HG03469 (cell line): ENCODE data around the gene SAMD8.
A peak's percentile ranks its signal among the peaks of the same experiment; 100 is the strongest.
"Not testable (repeated sequence)": the region's sequence is repeated elsewhere in the genome, so short reads cannot be mapped to it uniquely, and the experiment has no call there.

Experiments used
- ATAC-seq: cut with Tn5 transposase; IDR thresholded peaks from one replicate; pipeline ENCODE4 v1.9.1; 2021; ENCODE audit warnings: mild to moderate bottlenecking, moderate library complexity, moderate number of reproducible peaks; ENCODE audit not compliant: unreplicated experiment

The SAMD8 gene

GRCh38 chr10:75210282-75211006 lies 99.0 kb downstream of the SAMD8 start, which contains the start of gene VDAC2:
TSS of gene VDAC2 (plus strand) at chr10:75210796. CDS start at chr10:75211159, 363 bp downstream.
- ATAC-seq, result peak; percentile 66

GRCh38 chr10:75211007-75211691 lies 99.7 kb downstream of the SAMD8 start:
- no peak for ATAC-seq

GRCh38 chr10:75212343-75212742 lies 100.9 kb downstream of the SAMD8 start:
- ATAC-seq, result no peak

GRCh38 chr10:75220274-75220673 lies 108.8 kb downstream of the SAMD8 start:
- ATAC-seq, result no peak

- ATAC-seq, result not testable (repeated sequence)
These were observed 110.0 kb downstream of the SAMD8 start for GRCh38 chr10:75221492-75221891.

- ATAC-seq, result no peak
These were observed 112.1 kb downstream of the SAMD8 start for GRCh38 chr10:75223507-75223906.

GRCh38 chr10:75226095-75226494 lies 114.6 kb downstream of the SAMD8 start:
- ATAC-seq, result no peak

GRCh38 chr10:75226656-75227055 lies 115.2 kb downstream of the SAMD8 start:
- no peak for ATAC-seq

- no peak for ATAC-seq
These were observed 116.8 kb downstream of the SAMD8 start for GRCh38 chr10:75228278-75228677.

- ATAC-seq, result no peak
These were observed 117.4 kb downstream of the SAMD8 start for GRCh38 chr10:75228834-75229233.

- ATAC-seq, result no peak
These were observed 118.5 kb downstream of the SAMD8 start for GRCh38 chr10:75229971-75230370.

GRCh38 chr10:75230600-75231038 lies 119.2 kb downstream of the SAMD8 start:
- ATAC-seq, result peak; percentile 33
